Glutamatergic neuron (in vitro differentiated cells): ENCODE results near the gene TMEM184C. TPM values are rescaled to one million over a fixed set of nuclear protein-coding genes. Genes with fewer than 3 reads are reported as not detected.

Experiments
- DNase-seq: peaks from one replicate; pipeline ENCODE4 v3.0.0; 2022
- H3K27ac Mint-ChIP-seq: one replicate; pipeline ENCODE4 v1.8.0; 2020; ENCODE audit warnings: mild to moderate bottlenecking, mixed read lengths, inconsistent platforms; ENCODE audit not compliant: unreplicated experiment
- H3K27me3 Mint-ChIP-seq: one replicate; pipeline ENCODE4 v1.8.0; 2020; ENCODE audit warnings: mild to moderate bottlenecking, moderate library complexity, mixed read lengths, inconsistent platforms; ENCODE audit not compliant: unreplicated experiment
- H3K36me3 Mint-ChIP-seq: one replicate; pipeline ENCODE4 v1.8.0; 2020; ENCODE audit warnings: mild to moderate bottlenecking, mixed read lengths, inconsistent platforms; ENCODE audit not compliant: unreplicated experiment
- H3K4me1 Mint-ChIP-seq: one replicate; pipeline ENCODE4 v1.8.0; 2020; ENCODE audit warnings: mild to moderate bottlenecking, low read depth, mixed read lengths, inconsistent platforms; ENCODE audit not compliant: unreplicated experiment
- H3K4me3 Mint-ChIP-seq: one replicate; pipeline ENCODE4 v1.8.0; 2020; ENCODE audit warnings: mild to moderate bottlenecking, mixed read lengths, inconsistent platforms; ENCODE audit not compliant: unreplicated experiment
- H3K9me3 Mint-ChIP-seq: one replicate; pipeline ENCODE4 v1.8.0; 2020; ENCODE audit warnings: mild to moderate bottlenecking, moderate library complexity, mixed read lengths, inconsistent platforms; ENCODE audit not compliant: unreplicated experiment
- total RNA-seq: library from RNA; stranded (reverse); fragmentation: NEBNext Ultra II Directional; extraction: Animal tissue kit (Norgen Biotek cat#: 25700); gene quantifications from one replicate; pipeline ENCODE4 v1.2.1, GENCODE V29; 2021; ENCODE audit not compliant: unreplicated experiment
- TF ChIP-seq, protein P1 (sequence below): fragments of 200-600 bp; sonication (generic); IDR thresholded peaks from one replicate; pipeline ENCODE4 v1.5.0; 2021; ENCODE audit not compliant: partially characterized antibody, unreplicated experiment

TMEM184C gene
- total RNA-seq, 1 donor from 2014 or later = 31.6 TPM

DNA sequence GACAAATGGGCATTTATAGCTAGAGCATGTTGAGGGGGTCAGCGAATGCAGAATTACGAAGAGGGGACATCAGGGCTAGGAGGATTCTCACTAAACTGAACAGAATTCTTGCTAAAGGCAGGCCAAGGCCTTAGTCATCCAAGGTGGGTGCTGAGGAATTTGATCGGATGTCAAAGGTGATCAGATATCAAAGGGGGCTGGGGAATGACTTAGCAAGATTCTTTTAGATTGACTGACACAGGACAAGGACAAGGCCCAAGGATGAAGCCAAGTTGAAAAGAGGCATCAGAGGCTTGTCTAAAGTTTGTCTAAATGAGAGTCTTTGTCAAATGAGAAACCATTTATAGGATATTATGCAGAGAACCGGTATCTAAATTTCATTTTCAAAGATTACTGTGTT is 9.7 kb downstream of the TMEM184C start:
- TF ChIP-seq, protein P1, sequence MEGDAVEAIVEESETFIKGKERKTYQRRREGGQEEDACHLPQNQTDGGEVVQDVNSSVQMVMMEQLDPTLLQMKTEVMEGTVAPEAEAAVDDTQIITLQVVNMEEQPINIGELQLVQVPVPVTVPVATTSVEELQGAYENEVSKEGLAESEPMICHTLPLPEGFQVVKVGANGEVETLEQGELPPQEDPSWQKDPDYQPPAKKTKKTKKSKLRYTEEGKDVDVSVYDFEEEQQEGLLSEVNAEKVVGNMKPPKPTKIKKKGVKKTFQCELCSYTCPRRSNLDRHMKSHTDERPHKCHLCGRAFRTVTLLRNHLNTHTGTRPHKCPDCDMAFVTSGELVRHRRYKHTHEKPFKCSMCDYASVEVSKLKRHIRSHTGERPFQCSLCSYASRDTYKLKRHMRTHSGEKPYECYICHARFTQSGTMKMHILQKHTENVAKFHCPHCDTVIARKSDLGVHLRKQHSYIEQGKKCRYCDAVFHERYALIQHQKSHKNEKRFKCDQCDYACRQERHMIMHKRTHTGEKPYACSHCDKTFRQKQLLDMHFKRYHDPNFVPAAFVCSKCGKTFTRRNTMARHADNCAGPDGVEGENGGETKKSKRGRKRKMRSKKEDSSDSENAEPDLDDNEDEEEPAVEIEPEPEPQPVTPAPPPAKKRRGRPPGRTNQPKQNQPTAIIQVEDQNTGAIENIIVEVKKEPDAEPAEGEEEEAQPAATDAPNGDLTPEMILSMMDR = no peak
- Mint-ChIP-seq H3K27ac (no peak overlapping the region), H3K36me3 (no peaks in the 10 kb centered on the region), H3K9me3 (no peaks in the 10 kb centered on the region), H3K4me1 (peaks cover 4% of the 10 kb centered on the region), H3K4me3 (no peak overlapping the region), H3K27me3 (no peaks in the 10 kb centered on the region)
- no peak for DNase-seq

DNA sequence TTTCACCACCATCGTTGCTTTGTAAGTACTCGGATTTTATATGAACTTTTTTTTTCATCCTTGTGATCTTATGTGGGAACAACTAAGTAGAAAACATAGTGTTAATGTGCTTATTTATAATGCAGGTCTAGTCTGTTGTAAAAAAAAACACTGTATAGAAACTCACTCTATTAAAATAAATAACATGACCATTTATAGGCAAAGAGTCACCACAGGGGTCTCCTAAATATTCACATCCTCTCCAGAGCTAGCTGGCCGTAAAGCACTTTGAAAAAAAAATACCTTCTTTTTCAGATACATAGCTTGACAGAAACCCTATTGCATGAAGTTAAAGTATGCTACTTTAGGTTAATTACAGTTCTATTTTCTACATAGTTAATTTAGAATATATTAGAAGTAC is 11.2 kb downstream of the TMEM184C start:
- H3K36me3 Mint-ChIP-seq = no peaks in the 10 kb centered on the region
- no peak overlapping the region for H3K27ac Mint-ChIP-seq
- TF ChIP-seq, protein P1 = no peak
- H3K9me3 Mint-ChIP-seq = no peaks in the 10 kb centered on the region
- H3K27me3 Mint-ChIP-seq = no peaks in the 10 kb centered on the region
- H3K4me1 Mint-ChIP-seq = peaks cover 4% of the 10 kb centered on the region
- no peak for DNase-seq
- no peak overlapping the region for H3K4me3 Mint-ChIP-seq

DNA sequence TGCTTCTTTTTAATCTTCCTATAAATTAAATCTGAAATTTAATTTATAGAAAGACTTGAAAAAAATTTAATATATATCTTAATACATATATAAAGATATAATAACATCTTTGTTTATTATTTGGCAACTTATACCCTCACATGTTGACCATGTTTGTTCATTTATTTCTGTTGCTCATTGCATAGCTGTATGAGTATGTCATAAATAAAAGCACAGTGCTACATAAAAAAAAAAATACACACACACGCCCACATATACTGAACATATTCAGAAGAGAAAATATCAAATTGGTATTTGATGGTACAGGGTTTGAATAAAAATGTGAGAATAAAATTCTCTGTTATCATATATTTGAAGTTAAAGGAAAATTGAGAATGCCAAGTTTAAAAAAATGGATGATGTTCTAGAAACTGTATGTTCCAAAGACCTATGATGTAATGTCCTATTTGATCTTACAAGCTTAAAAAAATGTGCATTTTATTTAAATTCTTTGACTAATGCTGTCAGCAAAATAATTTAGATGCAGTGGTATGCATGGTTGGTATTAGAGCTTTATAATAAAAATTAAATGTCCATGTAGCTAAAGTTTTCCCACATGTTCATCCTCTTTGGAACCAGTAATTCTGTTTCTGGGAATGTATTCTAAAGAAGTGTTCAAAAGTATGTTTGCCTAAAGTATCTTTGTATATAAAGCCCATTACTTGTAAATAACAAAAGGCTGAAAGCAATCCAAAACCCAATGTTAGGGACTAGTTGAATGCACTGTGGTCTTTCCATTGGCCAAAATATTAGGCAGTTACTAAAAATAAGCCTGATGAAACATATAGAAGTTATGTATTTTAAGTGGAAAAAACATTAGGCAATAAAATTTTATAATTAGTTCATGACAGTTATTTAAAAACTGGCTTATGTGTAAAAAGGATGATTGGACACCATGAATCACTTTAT is 12.9 kb downstream of the TMEM184C start:
- H3K4me3 Mint-ChIP-seq = no peak overlapping the region
- H3K4me1 Mint-ChIP-seq = peaks cover 4% of the 10 kb centered on the region

GRCh38 chr4:147633113-147633512 is 15.9 kb downstream of the TMEM184C start:
- DNase-seq = no peak
- no peaks in the 10 kb centered on the region for H3K36me3 Mint-ChIP-seq
- no peaks in the 10 kb centered on the region for H3K9me3 Mint-ChIP-seq
- H3K4me1 Mint-ChIP-seq = no peaks in the 10 kb centered on the region
- no peak overlapping the region for H3K4me3 Mint-ChIP-seq
- TF ChIP-seq, protein P1 = no peak
- no peak overlapping the region for H3K27ac Mint-ChIP-seq
- no peaks in the 10 kb centered on the region for H3K27me3 Mint-ChIP-seq

More for the DNA sequence above, 12.9 kb downstream of the TMEM184C start:
- Mint-ChIP-seq H3K36me3 (no peaks in the 10 kb centered on the region), H3K9me3 (no peaks in the 10 kb centered on the region), H3K27ac (no peak overlapping the region), H3K27me3 (no peaks in the 10 kb centered on the region)
- no peak for DNase-seq
- TF ChIP-seq, protein P1 = no peak

- TF ChIP-seq, protein P1 = no peak
- H3K4me1 Mint-ChIP-seq = no peaks in the 10 kb centered on the region
- H3K4me3 Mint-ChIP-seq = no peak overlapping the region
- H3K27me3 Mint-ChIP-seq = no peaks in the 10 kb centered on the region
- H3K36me3 Mint-ChIP-seq = no peaks in the 10 kb centered on the region
- no peak overlapping the region for H3K27ac Mint-ChIP-seq
- no peaks in the 10 kb centered on the region for H3K9me3 Mint-ChIP-seq
- no peak for DNase-seq
Observed at GRCh38 chr4:147633643-147634042, 16.4 kb downstream of the TMEM184C start.
